GM19035 (cell line): ENCODE results near the gene TMEM272.

Source experiments
- ATAC-seq: cut with Tn5 transposase; IDR thresholded peaks from one replicate; pipeline ENCODE4 v1.9.1; 2021; ENCODE audit not compliant: unreplicated experiment

Gene TMEM272

GRCh38 chr13:51856027-51856736 is 11.2 kb upstream of the TMEM272 start:
- ATAC-seq, result no peak

DNA sequence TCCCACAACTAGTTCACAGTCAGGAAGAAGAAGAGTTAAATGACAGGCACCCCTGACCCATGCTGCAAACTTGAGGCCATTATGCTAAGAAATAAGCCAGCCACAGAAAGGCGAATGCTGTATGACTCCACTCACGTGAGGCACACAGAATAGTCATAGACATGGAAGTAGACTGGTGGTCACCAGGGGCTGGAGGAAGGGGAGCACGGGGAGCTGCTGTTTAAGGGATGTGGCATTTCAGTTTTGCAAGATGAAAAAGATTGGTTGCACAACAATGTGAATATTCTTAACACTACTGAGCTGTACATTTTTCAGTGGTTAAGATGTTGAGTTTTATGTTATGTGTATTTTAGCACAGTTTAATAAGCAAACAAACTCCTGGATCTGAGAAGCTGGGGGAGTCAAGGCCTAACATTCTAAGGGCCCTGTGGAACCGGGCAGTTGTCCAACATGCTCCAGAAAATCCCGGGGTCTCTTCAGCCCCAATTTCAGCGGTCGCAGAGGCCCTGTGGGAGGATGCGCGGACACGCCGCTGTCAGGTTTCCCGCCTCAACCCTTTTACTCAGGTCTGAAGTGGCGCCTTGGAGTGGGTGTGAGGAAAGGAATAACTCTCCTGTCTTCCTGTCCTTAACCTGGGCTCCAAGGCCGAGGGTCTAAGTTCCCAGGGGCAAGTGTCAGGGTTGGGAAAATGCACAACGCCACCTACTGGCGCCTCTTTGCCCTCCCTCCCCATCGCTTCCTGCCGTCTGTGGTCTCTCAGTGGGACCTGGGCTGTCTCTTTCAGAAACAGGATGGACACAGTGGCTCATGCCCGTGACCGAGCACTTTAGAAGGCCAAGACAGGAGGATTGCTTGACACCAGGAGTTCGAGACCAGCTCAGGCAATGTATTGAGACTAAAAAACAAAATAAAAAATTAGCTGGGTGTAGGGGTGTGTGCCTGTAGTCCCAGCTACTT is 4.4 kb upstream of the TMEM272 start:
- no peak for ATAC-seq

DNA sequence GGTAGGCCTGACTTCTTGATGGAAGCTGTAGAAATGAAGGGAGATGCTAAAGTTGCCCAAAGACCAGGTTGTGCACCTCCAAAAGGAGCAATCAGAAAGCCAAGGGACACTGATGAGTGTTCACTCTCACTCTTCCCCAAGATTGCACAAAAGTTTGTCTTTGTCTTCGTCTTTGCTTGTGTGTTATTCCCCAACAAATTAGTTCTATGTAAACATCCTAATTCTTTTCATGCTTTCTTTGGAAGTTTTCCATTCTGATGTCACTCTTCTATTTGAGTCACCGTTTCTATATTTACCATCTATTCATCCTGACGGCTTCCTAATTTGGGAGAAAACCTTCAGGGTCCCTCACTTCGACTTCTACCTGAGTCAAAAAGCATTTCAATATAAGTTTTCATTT is 3.7 kb upstream of the TMEM272 start:
- ATAC-seq, result no peak

DNA sequence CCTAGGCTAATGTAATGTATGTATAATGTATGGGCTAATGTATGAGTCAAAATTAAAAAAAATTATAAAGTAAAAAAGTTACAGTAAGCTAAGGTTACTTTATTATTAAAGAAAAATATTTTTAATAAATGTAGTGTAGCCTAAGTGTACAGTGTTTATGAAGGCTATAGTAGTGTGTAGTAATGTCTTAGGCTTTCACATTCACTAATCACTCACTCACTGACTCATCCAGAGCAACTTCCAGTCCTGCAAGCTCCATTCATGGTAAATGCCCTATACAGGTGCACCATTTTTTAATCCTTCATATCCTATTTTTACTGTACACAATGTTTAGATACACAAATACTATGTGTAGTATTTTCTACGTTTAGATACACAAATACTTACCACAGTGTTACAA is 1.8 kb upstream of the TMEM272 start:
- no peak for ATAC-seq

GRCh38 chr13:51845574-51846318 is 769 bp upstream of the TMEM272 start:
- ATAC-seq, result no peak

DNA sequence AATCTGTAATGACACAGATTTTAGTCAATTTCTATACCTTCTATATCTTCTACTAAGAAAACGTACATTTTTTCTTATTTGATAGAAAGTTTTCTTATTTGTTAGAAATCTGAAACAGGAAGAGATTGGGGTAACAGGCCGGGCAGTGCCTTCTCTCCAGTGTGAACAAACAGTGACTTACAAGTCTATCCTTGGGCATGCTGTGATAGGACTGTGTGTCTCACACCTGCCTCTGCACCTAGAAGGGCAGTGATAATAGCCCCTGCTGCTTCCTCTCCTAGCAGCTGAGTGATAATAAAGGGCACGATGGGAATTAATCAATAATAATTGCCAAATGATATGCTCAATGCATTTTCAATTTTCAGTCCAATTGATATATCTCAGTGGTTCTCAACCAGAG is 1.4 kb downstream of the TMEM272 start:
- no peak for ATAC-seq

DNA sequence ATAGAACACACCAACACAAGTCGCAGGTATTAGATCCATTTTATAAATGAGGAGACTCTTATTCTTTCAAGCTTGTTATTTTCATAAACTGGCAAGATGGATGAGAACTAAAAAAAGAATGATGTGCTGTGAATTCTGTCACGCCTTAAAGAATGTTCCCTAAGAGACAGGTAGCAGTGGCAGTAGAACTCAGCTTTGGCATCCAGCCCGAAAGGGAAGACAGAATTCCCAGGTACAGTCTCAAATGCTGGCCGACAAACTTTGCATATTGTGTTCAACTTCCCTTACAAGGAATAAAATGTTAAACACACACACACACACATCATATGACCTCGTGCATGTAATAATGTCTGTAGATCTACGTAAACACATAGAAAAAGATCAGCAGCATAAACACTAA is 3.2 kb downstream of the TMEM272 start:
- ATAC-seq, result no peak

GRCh38 chr13:51840917-51841316 is 4.1 kb downstream of the TMEM272 start:
- ATAC-seq, result no peak

GRCh38 chr13:51839711-51840540 is 5.1 kb downstream of the TMEM272 start:
- no peak for ATAC-seq

DNA sequence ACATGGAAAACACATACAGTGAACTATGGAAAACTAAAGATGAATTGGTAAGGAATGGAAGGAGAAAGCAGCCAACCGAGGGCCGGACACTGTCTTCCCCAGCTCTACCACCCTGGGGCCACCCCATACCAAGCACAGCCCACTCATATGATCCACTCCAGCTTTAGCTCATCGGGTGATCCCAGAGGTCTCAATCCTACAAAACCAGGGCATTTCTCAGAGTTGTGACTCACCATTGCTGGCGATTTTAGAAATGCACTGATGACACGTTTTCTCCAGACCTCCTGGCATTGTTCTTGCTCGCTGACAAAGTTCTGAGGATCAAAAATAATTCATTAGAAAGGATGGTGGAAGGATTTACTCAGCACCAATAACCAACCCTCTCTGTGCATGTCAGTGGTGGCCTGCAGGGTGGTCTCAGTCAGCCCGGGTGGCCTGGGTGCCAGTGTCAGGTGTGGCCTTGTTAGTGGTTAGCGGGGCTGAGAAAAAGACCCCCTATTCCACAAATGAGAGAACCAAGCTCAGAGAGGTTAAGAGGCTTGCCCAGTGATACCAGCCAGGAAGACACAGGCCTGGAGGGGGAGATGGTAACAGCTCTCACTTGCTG is 6.6 kb downstream of the TMEM272 start:
- ATAC-seq, result no peak

DNA sequence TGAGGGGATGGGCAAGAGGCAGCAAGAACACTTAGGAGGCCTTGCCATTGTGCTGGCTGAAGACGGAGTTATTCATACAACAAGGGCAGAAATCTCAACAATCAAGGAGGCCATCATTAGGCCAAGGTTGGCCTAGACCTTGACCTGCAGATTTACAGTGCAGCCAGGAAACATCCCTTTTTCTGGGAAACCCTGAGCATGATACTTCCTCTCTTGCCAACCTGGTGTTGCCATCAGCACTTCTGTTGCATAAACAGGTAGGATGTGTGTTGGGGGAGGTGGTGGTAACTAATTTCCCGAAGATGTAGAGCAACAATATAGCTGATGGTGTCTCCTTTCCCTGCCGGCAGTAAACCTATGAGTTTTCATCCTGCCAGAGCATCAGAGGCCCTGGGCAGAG is 8.0 kb downstream of the TMEM272 start:
- no peak for ATAC-seq

DNA sequence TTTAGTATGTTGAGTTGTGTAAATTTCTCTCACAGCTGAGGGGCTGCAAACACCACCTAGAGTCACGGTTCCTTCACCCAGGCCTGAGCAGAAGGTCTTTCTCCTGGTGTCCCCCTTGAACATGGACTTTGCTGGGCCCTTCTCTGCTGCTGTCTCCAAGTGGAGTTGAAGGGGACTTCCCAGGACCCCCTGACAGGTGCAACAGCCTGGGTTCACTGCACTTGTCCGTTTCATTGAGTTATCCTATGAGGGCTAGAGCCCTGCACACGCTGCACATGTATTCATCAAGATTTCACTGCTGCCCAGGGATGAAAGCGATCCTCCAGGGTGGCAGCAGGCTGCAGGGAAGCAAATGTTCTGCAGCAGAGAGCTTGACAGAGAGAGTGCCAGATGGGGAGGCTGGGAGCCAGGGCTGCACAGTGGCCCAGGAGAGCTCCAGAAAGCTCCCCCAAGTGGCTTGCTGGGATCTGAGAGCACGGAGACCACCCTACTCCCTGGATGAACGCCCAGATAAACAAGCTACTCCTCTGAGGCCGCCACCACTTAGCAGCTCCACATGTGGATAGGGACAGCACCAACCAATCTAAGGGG is 10.3 kb downstream of the TMEM272 start:
- ATAC-seq, result no peak

GRCh38 chr13:51833980-51834379 is 11.0 kb downstream of the TMEM272 start:
- no peak for ATAC-seq

DNA sequence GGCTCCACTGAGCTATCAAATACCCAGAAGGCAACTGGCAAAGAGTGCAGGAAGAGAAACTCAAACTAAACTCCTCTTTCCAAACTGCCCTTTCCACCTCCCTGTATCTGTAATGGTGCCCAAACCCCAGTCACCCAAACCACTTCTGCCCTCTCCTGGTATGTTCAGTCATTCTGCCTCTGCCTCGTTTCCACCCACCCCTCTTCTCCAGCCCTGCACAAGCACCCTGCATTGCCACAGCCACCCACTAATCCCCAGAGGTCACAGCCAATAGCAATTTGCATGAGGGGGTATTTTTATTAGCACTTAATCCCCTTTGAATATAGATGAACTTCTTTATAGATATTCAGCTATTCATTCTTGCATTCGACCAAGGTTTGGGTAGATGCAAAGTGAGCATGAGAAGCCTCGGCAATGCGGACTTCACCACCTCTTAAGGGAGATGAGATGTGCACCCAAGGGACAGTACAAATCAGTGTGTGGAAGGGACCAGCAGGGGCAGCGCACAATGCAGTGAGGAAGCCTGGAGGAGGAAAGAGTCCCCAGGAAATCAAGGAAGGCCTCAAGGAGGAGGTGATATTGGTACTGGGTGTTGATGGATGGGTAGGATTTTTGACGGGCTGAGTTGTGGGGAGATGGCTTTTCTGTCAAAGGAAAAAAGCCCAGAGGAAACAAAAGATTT is 12.4 kb downstream of the TMEM272 start:
- no peak for ATAC-seq

- no peak for ATAC-seq
Observed at GRCh38 chr13:51831519-51831918, 13.5 kb downstream of the TMEM272 start.

DNA sequence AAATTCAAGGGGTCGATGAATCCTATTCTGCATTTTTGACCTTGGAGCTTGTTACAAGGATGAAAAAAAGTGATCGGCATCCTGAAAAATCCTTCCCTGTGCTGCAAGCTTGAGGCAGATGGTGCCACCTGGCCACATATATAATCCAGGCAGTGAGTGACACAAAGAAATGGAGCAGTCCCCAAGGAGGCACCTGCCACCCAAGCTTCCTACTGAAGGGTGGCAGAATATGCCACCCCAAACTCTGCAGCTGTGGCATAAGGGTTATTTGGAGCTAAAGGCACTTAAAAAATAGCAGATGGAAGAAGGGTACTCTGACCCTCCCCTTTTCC is 15.4 kb downstream of the TMEM272 start:
- no peak for ATAC-seq

- ATAC-seq, result no peak
Observed at GRCh38 chr13:51828730-51829567, 16.0 kb downstream of the TMEM272 start.

DNA sequence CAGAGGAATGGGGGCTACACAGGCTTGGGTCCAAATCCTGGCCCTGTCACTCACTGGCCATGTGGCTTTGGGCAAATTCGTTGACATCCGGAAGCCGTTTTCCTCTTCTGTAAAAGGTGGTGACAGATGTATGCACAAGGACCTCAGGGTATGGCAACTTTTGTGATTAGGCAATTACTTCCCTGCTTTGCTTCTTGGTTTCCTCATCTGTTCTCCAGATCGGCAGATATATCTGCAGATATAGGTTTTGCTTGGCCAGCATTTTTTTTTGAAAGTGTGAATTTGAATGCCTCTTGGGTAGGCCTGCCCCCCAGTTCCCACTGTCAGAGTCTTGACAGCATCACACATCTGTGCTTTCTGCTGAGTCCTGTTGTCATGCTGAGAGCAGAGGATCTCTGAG is 17.7 kb downstream of the TMEM272 start:
- ATAC-seq, result no peak

- ATAC-seq, result no peak
Observed at GRCh38 chr13:51826606-51827005, 18.4 kb downstream of the TMEM272 start.
